Occipital lobe (tissue), 2 donors: Measurements from ENCODE around the gene LINC00237. TPM values are rescaled to one million over a fixed set of nuclear protein-coding genes. Genes with fewer than 3 reads are reported as not detected.

Source experiments
- DNase-seq: peaks from one replicate; lab custom pipeline; 2025; lab: John Stamatoyannopoulos, UW
- total RNA-seq: library from RNA; depleted of rRNA; stranded (reverse); fragments of >200 nt; gene quantifications from one replicate; pipeline ENCODE4 v1.2.3, GENCODE V29; 2014

Gene LINC00237
- 2.0 TPM for total RNA-seq

- no peak for DNase-seq
Measured at GRCh38 chr20:21106171-21107017, at the start of gene LINC00237. TSS of gene LINC00237 (minus strand) at chr20:21106358.

- DNase-seq: no peak
Measured at GRCh38 chr20:21155268-21155667, 49.1 kb upstream of the LINC00237 start.

- no peak for DNase-seq
Measured at GRCh38 chr20:21154692-21155091, 48.5 kb upstream of the LINC00237 start.

- DNase-seq: no peak
Measured at GRCh38 chr20:21151791-21152190, 45.6 kb upstream of the LINC00237 start.

- DNase-seq: no peak
Measured at GRCh38 chr20:21149344-21149743, 43.2 kb upstream of the LINC00237 start.

- no peak for DNase-seq
Measured at GRCh38 chr20:21147593-21147992, 41.4 kb upstream of the LINC00237 start.

- no peak for DNase-seq
Measured at GRCh38 chr20:21146215-21146614, 40.1 kb upstream of the LINC00237 start.

- no peak for DNase-seq
Measured at GRCh38 chr20:21145424-21145823, 39.3 kb upstream of the LINC00237 start.

- DNase-seq: no peak
Measured at GRCh38 chr20:21143194-21143890, 37.2 kb upstream of the LINC00237 start.

GRCh38 chr20:21141825-21142224 is 35.7 kb upstream of the LINC00237 start:
- no peak for DNase-seq

- no peak for DNase-seq
Measured at GRCh38 chr20:21139881-21140566, 33.9 kb upstream of the LINC00237 start.

- no peak for DNase-seq
Measured at GRCh38 chr20:21137078-21137477, 30.9 kb upstream of the LINC00237 start.

- DNase-seq: no peak
Measured at GRCh38 chr20:21136015-21136732, 30.0 kb upstream of the LINC00237 start.

GRCh38 chr20:21134883-21135493 is 28.8 kb upstream of the LINC00237 start:
- DNase-seq: no peak

GRCh38 chr20:21133917-21134622 is 27.9 kb upstream of the LINC00237 start:
- no peak for DNase-seq

- DNase-seq: no peak
Measured at GRCh38 chr20:21133404-21133803, 27.2 kb upstream of the LINC00237 start.

GRCh38 chr20:21129861-21130260 is 23.7 kb upstream of the LINC00237 start:
- no peak for DNase-seq

- no peak for DNase-seq
Measured at GRCh38 chr20:21127201-21127981, 21.2 kb upstream of the LINC00237 start.

- no peak for DNase-seq
Measured at GRCh38 chr20:21126581-21126870, 20.4 kb upstream of the LINC00237 start.
